H1 (cell line): ENCODE data around the gene SEMA3F. TPM values are rescaled to one million over a fixed set of nuclear protein-coding genes. Genes with fewer than 3 reads are reported as not detected.

ENCODE experiments used
- CTCF ChIA-PET: fragments of 300-600 bp; sonication (Branson Sonifier 250); formaldehyde crosslinking; loops from one replicate; lab custom pipeline; 2021; ENCODE audit not compliant: partially characterized antibody; lab: Charles Lee
- POLR2A ChIA-PET: fragments of 300-600 bp; sonication (Branson Sonifier 250); formaldehyde crosslinking; loops from one replicate; lab custom pipeline; 2021; ENCODE audit warnings: inconsistent platforms; ENCODE audit not compliant: partially characterized antibody; lab: Charles Lee
- DNase-seq, 2 experiments: peaks; one replicate each; pipeline versions ENCODE4 v3.0.0 to v3.0.0-alpha.2; 2010 to 2022; ENCODE audit warnings: low spot score in 2 of 2, low read depth in 1 of 2, mixed read lengths in 1 of 2
- FAIRE-seq: peaks from 2 replicates; lab custom pipeline; 2011; peaks lifted over from hg19 to GRCh38; lab: Jason Lieb, UNC
- H2AFZ ChIP-seq: 2 replicates; pipeline ENCODE4 v1.8.1; 2012; ENCODE audit warnings: low read length, inconsistent platforms
- H2AK5ac ChIP-seq: 2 replicates; pipeline ENCODE4 v1.6.1; 2013; ENCODE audit warnings: low read depth, low read length
- H2BK120ac ChIP-seq: replicated peaks from 2 replicates; pipeline ENCODE3; 2013; ENCODE audit warnings: low read depth, low read length, inconsistent platforms
- H2BK12ac ChIP-seq: 2 replicates; pipeline ENCODE4 v1.6.1; 2013; ENCODE audit warnings: low read depth, low read length
- H2BK15ac ChIP-seq: 2 replicates; pipeline ENCODE4 v1.6.1; 2013; ENCODE audit warnings: low read length
- H2BK20ac ChIP-seq: 2 replicates; pipeline ENCODE4 v1.6.1; 2013; ENCODE audit warnings: low read length
- H2BK5ac ChIP-seq: 2 replicates; pipeline ENCODE4 v1.6.1; 2013; ENCODE audit warnings: low read depth, low read length
- H3K14ac ChIP-seq: 2 replicates; pipeline ENCODE4 v1.6.1; 2013; ENCODE audit warnings: inconsistent platforms; ENCODE audit not compliant: insufficient read length
- H3K18ac ChIP-seq: 2 replicates; pipeline ENCODE4 v1.6.1; 2013; ENCODE audit warnings: low read length; ENCODE audit errors: extremely low read depth
- H3K23ac ChIP-seq: 2 replicates; pipeline ENCODE4 v1.6.1; 2013; ENCODE audit warnings: inconsistent platforms; ENCODE audit not compliant: insufficient read length
- H3K23me2 ChIP-seq: 2 replicates; pipeline ENCODE4 v1.6.1; 2013; ENCODE audit warnings: low read depth, low read length
- H3K27ac ChIP-seq: 2 replicates; pipeline ENCODE4 v1.6.1; 2011; ENCODE audit warnings: low read depth, low read length, inconsistent platforms
- H3K27me3 ChIP-seq, 4 experiments: replicated peaks in 1 of 4; 1 replicate in 1 of 4; 2 replicates in 3 of 4; pipeline versions ENCODE4 v1.6.1 to v1.8.1; 2011 to 2013; ENCODE audit warnings: low read length in 3 of 4, mild to moderate bottlenecking in 3 of 4, inconsistent platforms in 2 of 4, mixed read lengths in 2 of 4, moderate library complexity in 1 of 4; ENCODE audit not compliant: control insufficient read depth in 3 of 4, insufficient read depth in 3 of 4; ENCODE audit errors: extremely low read depth in 1 of 4
- H3K36me3 ChIP-seq, 4 experiments: 2 replicates each; pipeline versions ENCODE4 v1.6.1 to v1.8.1; 2011 to 2013; ENCODE audit warnings: mild to moderate bottlenecking in 4 of 4, low read length in 3 of 4, moderate library complexity in 2 of 4, control low read depth in 1 of 4, inconsistent platforms in 1 of 4; ENCODE audit not compliant: insufficient read depth in 4 of 4, control insufficient read depth in 2 of 4
- H3K4ac ChIP-seq: replicated peaks from 2 replicates; pipeline ENCODE3; 2013; ENCODE audit warnings: low read length, low read depth, mixed read lengths, inconsistent platforms; ENCODE audit not compliant: insufficient read length
- H3K4me1 ChIP-seq, 4 experiments: replicated peaks in 1 of 4; 1 replicate in 1 of 4; 2 replicates in 3 of 4; pipeline versions ENCODE4 v1.6.1 to v1.8.1; 2011 to 2013; ENCODE audit warnings: low read length in 3 of 4, inconsistent platforms in 2 of 4, mixed read lengths in 1 of 4; ENCODE audit not compliant: insufficient read depth in 4 of 4, control insufficient read depth in 3 of 4
- H3K4me2 ChIP-seq, 2 experiments: 2 replicates each; pipeline versions ENCODE4 v1.6.1 to v1.8.1; 2011 to 2013; ENCODE audit warnings: low read depth in 2 of 2, low read length in 2 of 2, control low read depth in 1 of 2, inconsistent platforms in 1 of 2, mild to moderate bottlenecking in 1 of 2; ENCODE audit not compliant: insufficient read depth in 1 of 2
- H3K4me3 ChIP-seq, 4 experiments: fragments of 200-600, 300-600 bp in 1 of 4; sonication (generic), shearing (Covaris generic), sonication (Bioruptor Twin) in 1 of 4; 2 replicates each; pipeline versions ENCODE4 v1.5.1 to v1.8.1; 2011 to 2016; ENCODE audit warnings: low read length in 4 of 4, low read depth in 3 of 4, control low read depth in 2 of 4, inconsistent platforms in 2 of 4, mild to moderate bottlenecking in 2 of 4, mixed read lengths in 1 of 4, moderate library complexity in 1 of 4; ENCODE audit not compliant: insufficient read depth in 2 of 4; ENCODE audit errors: extremely low read depth in 1 of 4
- H3K56ac ChIP-seq: replicated peaks from 2 replicates; pipeline ENCODE3; 2013; ENCODE audit warnings: low read depth, mild to moderate bottlenecking, mixed read lengths, low read length, inconsistent platforms; ENCODE audit not compliant: insufficient read length
- H3K79me1 ChIP-seq: 2 replicates; pipeline ENCODE4 v1.6.1; 2013; ENCODE audit warnings: low read depth, low read length, control low read depth
- H3K79me2 ChIP-seq, 2 experiments: 2 replicates each; pipeline versions ENCODE4 v1.6.1 to v1.8.1; 2012 to 2013; ENCODE audit warnings: low read length in 2 of 2, mild to moderate bottlenecking in 2 of 2, inconsistent platforms in 1 of 2; ENCODE audit not compliant: insufficient read depth in 2 of 2, control insufficient read depth in 1 of 2
- H3K9ac ChIP-seq, 4 experiments: replicated peaks in 1 of 4; 1 replicate in 1 of 4; 2 replicates in 3 of 4; pipeline versions ENCODE4 v1.6.1 to v1.8.1; 2011 to 2013; ENCODE audit warnings: low read depth in 3 of 4, low read length in 3 of 4, control low read depth in 2 of 4, mild to moderate bottlenecking in 2 of 4, moderate library complexity in 2 of 4, inconsistent platforms in 1 of 4; ENCODE audit errors: extremely low read depth in 1 of 4
- H3K9me3 ChIP-seq, 2 experiments: 2 replicates each; pipeline versions ENCODE4 v1.6.1 to v1.8.1; 2012 to 2013; ENCODE audit warnings: mild to moderate bottlenecking in 2 of 2, moderate library complexity in 2 of 2, control low read depth in 1 of 2, inconsistent platforms in 1 of 2, low read depth in 1 of 2, low read length in 1 of 2, mixed read lengths in 1 of 2; ENCODE audit not compliant: insufficient read depth in 2 of 2
- H4K20me1 ChIP-seq, 2 experiments: replicated peaks in 1 of 2; 2 replicates each; pipeline versions ENCODE3 to v1.8.1; 2011 to 2013; ENCODE audit warnings: inconsistent platforms in 2 of 2, low read length in 2 of 2, mild to moderate bottlenecking in 1 of 2; ENCODE audit not compliant: insufficient read depth in 2 of 2, control insufficient read depth in 1 of 2
- H4K5ac ChIP-seq: 2 replicates; pipeline ENCODE4 v1.6.1; 2013; ENCODE audit warnings: low read length, low read depth, mixed read lengths, inconsistent platforms; ENCODE audit not compliant: insufficient read length
- H4K8ac ChIP-seq: 2 replicates; pipeline ENCODE4 v1.8.0; 2013; ENCODE audit warnings: mild to moderate bottlenecking, moderate library complexity, low read length, inconsistent platforms; ENCODE audit not compliant: insufficient read depth; ENCODE audit errors: extremely low read depth
- H4K91ac ChIP-seq: replicated peaks from 2 replicates; pipeline ENCODE3; 2013; ENCODE audit warnings: low read length, mixed read lengths, inconsistent platforms; ENCODE audit not compliant: insufficient read length
- CTCF ChIP-seq, 3 experiments: IDR thresholded peaks; 1 replicate in 2 of 3; 2 replicates in 1 of 3; pipeline versions ENCODE4 v1.5.1 to v1.6.1; 2011; ENCODE audit warnings: low read length in 3 of 3, mild to moderate bottlenecking in 3 of 3, inconsistent platforms in 2 of 3, low read depth in 1 of 3, moderate library complexity in 1 of 3; ENCODE audit not compliant: insufficient read depth in 1 of 3; ENCODE audit errors: control extremely low read depth in 1 of 3
- RAD21 ChIP-seq, 2 experiments: IDR thresholded peaks in 1 of 2; conservative IDR thresholded peaks in 1 of 2; 2 replicates each; pipeline ENCODE4 v1.6.1; 2011; ENCODE audit warnings: low read depth in 2 of 2, low read length in 2 of 2, improper control_type of control experiment in 1 of 2, inconsistent platforms in 1 of 2, mild to moderate bottlenecking in 1 of 2, moderate library complexity in 1 of 2
- SIRT6 ChIP-seq: IDR thresholded peaks from one replicate; pipeline ENCODE4 v1.7.1; 2012; ENCODE audit warnings: low read length, inconsistent platforms
- WGBS, 2 experiments: shearing (Covaris generic) in 1 of 2; methylation state at CpG; one replicate each; pipeline versions ENCODE4 v1.1.6 to v1.1.7; 2013 to 2015; ENCODE audit warnings: low lambda C conversion rate in 2 of 2, mixed read lengths in 2 of 2, inconsistent platforms in 1 of 2, low coverage in 1 of 2, missing lambda C conversion rate in 1 of 2; ENCODE audit not compliant: insufficient replicate concordance in 2 of 2, insufficient coverage in 1 of 2, insufficient read length in 1 of 2; ENCODE audit errors: extremely low coverage in 1 of 2, missing lambda C conversion rate in 1 of 2; 5-methylcytosine and 5-hydroxymethylcytosine counted together
- polyA plus RNA-seq, 7 experiments: library from polyadenylated mRNA; depleted of rRNA in 3 of 7; stranded (reverse) in 5 of 7; unstranded in 2 of 7; fragments of >200 nt in 5 of 7; fragments of 200-250 nt in 2 of 7; gene quantifications; 1 replicate in 5 of 7; 2 replicates in 1 of 7; 4 replicates in 1 of 7; pipeline versions ENCODE4 v1.2.1 to v1.2.3, GENCODE V29; 2011 to 2013; ENCODE audit warnings: missing spikeins in 2 of 7, mixed read lengths in 2 of 7
- total RNA-seq: library from RNA; stranded (reverse); fragmentation: NEBNext Ultra II Directional; extraction: Animal tissue kit (Norgen Biotek cat#: 25700); gene quantifications from 2 replicates; pipeline ENCODE4 v1.2.1, GENCODE V29; 2021

SEMA3F gene
- total and polyA plus RNA-seq, 2 of the 8 experiments (the other 6 are each of a cell fraction or from before 2014, with no cell fraction given), result 20.3 to 37.0 TPM

DNA sequence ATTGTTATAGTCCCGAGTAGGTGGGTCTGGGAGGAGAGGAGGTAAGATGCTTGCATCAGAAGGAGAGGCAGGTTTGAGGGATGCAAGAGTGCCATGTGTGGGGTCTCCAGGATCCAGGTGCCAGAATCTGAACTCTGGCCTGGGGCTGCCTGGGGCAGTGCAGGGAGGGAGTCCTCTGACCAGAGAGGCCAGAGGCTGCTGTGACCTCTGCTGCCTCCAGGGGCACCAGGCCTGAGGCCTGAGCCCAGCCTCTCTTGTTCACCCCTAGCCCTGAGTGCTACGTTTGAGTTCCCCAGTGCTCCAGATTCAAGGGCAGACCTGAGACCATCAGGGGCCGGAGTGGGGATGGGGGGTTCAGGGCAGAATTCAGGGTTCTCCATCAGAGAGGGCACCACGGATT lies 57.4 kb downstream of the SEMA3F start:
- no peak overlapping the region for H3K27ac ChIP-seq
- H3K79me1 ChIP-seq, result no peaks in the 10 kb centered on the region
- no peak overlapping the region for H4K5ac ChIP-seq
- no peak overlapping the region for H2BK20ac ChIP-seq
- no peaks in the 10 kb centered on the region for H3K36me3 ChIP-seq
- no peak overlapping the region for H3K9ac ChIP-seq
- H3K4me2 ChIP-seq, result no peak overlapping the region
- H3K23ac ChIP-seq, result no peak overlapping the region
- no peaks in the 10 kb centered on the region for H4K20me1 ChIP-seq
- H3K27me3 ChIP-seq, result peaks cover 0 to 3% (median 0%) of the 10 kb centered on the region in 4 experiments; a peak in 3 of 7 replicates
- FAIRE-seq, result no peak
- H2AFZ ChIP-seq, result no peak overlapping the region
- no peak overlapping the region for H3K4me3 ChIP-seq
- H3K56ac ChIP-seq, result no peak overlapping the region
- no peak overlapping the region for H2BK120ac ChIP-seq
- H3K4ac ChIP-seq, result no peak overlapping the region
- WGBS, 2 experiments, result 80% methylated on average over 4 of the region's 4 CpGs; no CpG with 5 or more reads in 1 of the 2 experiments
- H2BK12ac ChIP-seq, result peak overlapping the region; percentile 75; the same call in 1 of the 2 replicates
- no peak overlapping the region for H2AK5ac ChIP-seq
- peak overlapping the region; percentile 72; the same call in 1 of the 2 replicates for H2BK15ac ChIP-seq
- ChIA-PET CTCF (interaction anchor here (0.5 to 48.1 kb wide), 11 partner anchors 7 to 224 kb away, joined by 3 to 2149 read pairs (median 5); partner anchors contain the start of genes GNAI2, GNAT1, LSMEM2 and SEMA3B), POLR2A (interaction anchor here (1.2 to 1.6 kb wide), 2 partner anchors 9 kb away, joined by 3 to 10 read pairs; no protein-coding TSS in a partner anchor)
- H3K14ac ChIP-seq, result no peak overlapping the region
- H3K9me3 ChIP-seq, result no peaks in the 10 kb centered on the region
- no peak overlapping the region for H3K18ac ChIP-seq
- no peak for DNase-seq
- H3K23me2 ChIP-seq, result no peaks in the 10 kb centered on the region
- H4K8ac ChIP-seq, result no peak overlapping the region
- H4K91ac ChIP-seq, result no peak overlapping the region
- H2BK5ac ChIP-seq, result peak overlapping the region; percentile 60; the same call in 1 of the 2 replicates
- peaks cover 0 to 23% (median 10%) of the 10 kb centered on the region in 4 experiments; a peak in 5 of 7 replicates for H3K4me1 ChIP-seq
- H3K79me2 ChIP-seq, result no peaks in the 10 kb centered on the region
- TF ChIP-seq SIRT6 (no peak), RAD21 (IDR thresholded peaks at IDR 0.05 in 1 of 2, conservative IDR thresholded peaks at IDR 0.05 in 1 of 2; ENCODE audit: low read depth in 2 of 2, low read length in 2 of 2) (peak in 1 of 2 experiments; percentile 28; a peak in 2 of 4 replicates), CTCF (IDR thresholded peaks at IDR 0.05; ENCODE audit: control extremely low read depth in 1 of 3, insufficient read depth in 1 of 3, low read depth in 1 of 3, low read length in 3 of 3) (peak in 2 of 3 experiments; percentile 40 to 66; a peak in 3 of 4 replicates)
